NCI-H146 treated with DMSO at 0.1 percent for 48 hours (cell line): Measurements from ENCODE around the gene CARD6.
"Not testable (repeated sequence)": the region's sequence is repeated elsewhere in the genome, so short reads cannot be mapped to it uniquely, and the experiment has no call there.

ENCODE experiments used
- DNase-seq: peaks from one replicate; lab custom pipeline; 2025; ENCODE audit not compliant: unreplicated experiment; lab: John Stamatoyannopoulos, UW

CARD6 gene

GRCh38 chr5:40869384-40869783 is 28.2 kb downstream of the CARD6 start:
- DNase-seq, result no peak

- no peak for DNase-seq
Observed at GRCh38 chr5:40871177-40871576, 30.0 kb downstream of the CARD6 start.

- not testable (repeated sequence) for DNase-seq
Observed at GRCh38 chr5:40872253-40872652, 31.1 kb downstream of the CARD6 start.

- DNase-seq, result no peak
Observed at GRCh38 chr5:40873286-40873880, 32.2 kb downstream of the CARD6 start.

- no peak for DNase-seq
Observed at GRCh38 chr5:40875958-40876357, 34.8 kb downstream of the CARD6 start.

GRCh38 chr5:40877371-40877988 is 36.3 kb downstream of the CARD6 start:
- no peak for DNase-seq

- no peak for DNase-seq
Observed at GRCh38 chr5:40879163-40879942, 38.2 kb downstream of the CARD6 start.

- no peak for DNase-seq
Observed at GRCh38 chr5:40882291-40882690, 41.1 kb downstream of the CARD6 start.

- DNase-seq, result not testable (repeated sequence)
Observed at GRCh38 chr5:40883051-40883450, 41.9 kb downstream of the CARD6 start.

GRCh38 chr5:40895440-40896425 is 54.6 kb downstream of the CARD6 start:
- DNase-seq, result not testable (repeated sequence)

- DNase-seq, result peak; percentile 5
Observed at GRCh38 chr5:40904205-40904993, 63.2 kb downstream of the CARD6 start.

GRCh38 chr5:40904994-40905306 is 63.8 kb downstream of the CARD6 start:
- no peak for DNase-seq

- DNase-seq, result no peak
Observed at GRCh38 chr5:40906351-40906751, 65.2 kb downstream of the CARD6 start.

GRCh38 chr5:40909264-40909663 is 68.1 kb downstream of the CARD6 start, which contains the start of gene C7:
Gene C7, plus strand, starts transcription at chr5:40909497. Its CDS starts 114 bp downstream, at chr5:40909611.
- no peak for DNase-seq

GRCh38 chr5:40909723-40910122 is 68.6 kb downstream of the CARD6 start:
- no peak for DNase-seq
